ENCODE measurements around the gene EPC1.

The EPC1 gene

GRCh38 chr10:32326680-32327363 is 20.1 kb downstream of the EPC1 start:
- in situ Hi-C loops (cut with HindIII; ENCODE audit: low pct_ligation_motif_present, low sequenced_read_pairs) = no loop called here
- TF ChIP-seq CTCF (IDR thresholded peaks at IDR 0.05; ENCODE audit: low read depth, low read length, missing control alignments) = no peak
- Histone ChIP-seq H3K27ac (no peak overlapping the region), H3K36me3 (replicated peaks) (no peaks in the 10 kb centered on the region), H3K27me3 (replicated peaks) (no peaks in the 10 kb centered on the region), H3K4me3 (ENCODE audit: low read depth, low read length) (no peak overlapping the region)
- no peak for DNase-seq

- TF ChIP-seq CTCF (IDR thresholded peaks at IDR 0.05; ENCODE audit: low read depth, low read length, missing control alignments) = no peak
- no peak overlapping the region for H3K27ac ChIP-seq
Observed at GRCh38 chr10:32326119-32326518, 20.8 kb downstream of the EPC1 start.

GRCh38 chr10:32323051-32323450 is 23.9 kb downstream of the EPC1 start:
- Histone ChIP-seq H3K27ac (no peak overlapping the region), H3K27me3 (replicated peaks) (no peaks in the 10 kb centered on the region), H3K36me3 (replicated peaks) (no peaks in the 10 kb centered on the region), H3K4me3 (ENCODE audit: low read depth, low read length) (no peak overlapping the region)
- TF ChIP-seq CTCF (IDR thresholded peaks at IDR 0.05; ENCODE audit: low read depth, low read length, missing control alignments) = no peak
- DNase-seq = no peak
- in situ Hi-C loops (cut with HindIII; ENCODE audit: low pct_ligation_motif_present, low sequenced_read_pairs) = no loop called here

More at GRCh38 chr10:32326119-32326518, 20.8 kb downstream of the EPC1 start:
- H3K4me3 ChIP-seq (ENCODE audit: low read depth, low read length) = no peak overlapping the region
- in situ Hi-C loops (cut with HindIII; ENCODE audit: low pct_ligation_motif_present, low sequenced_read_pairs) = no loop called here
- H3K36me3 ChIP-seq (replicated peaks) = no peaks in the 10 kb centered on the region
- DNase-seq = no peak
- no peaks in the 10 kb centered on the region for H3K27me3 ChIP-seq (replicated peaks)

- no peaks in the 10 kb centered on the region for H3K36me3 ChIP-seq (replicated peaks)
- no peaks in the 10 kb centered on the region for H3K27me3 ChIP-seq (replicated peaks)
- in situ Hi-C loops (cut with HindIII; ENCODE audit: low pct_ligation_motif_present, low sequenced_read_pairs) = no loop called here
- TF ChIP-seq CTCF (IDR thresholded peaks at IDR 0.05; ENCODE audit: low read depth, low read length, missing control alignments) = no peak
- H3K4me3 ChIP-seq (ENCODE audit: low read depth, low read length) = no peak overlapping the region
- no peak for DNase-seq
- no peak overlapping the region for H3K27ac ChIP-seq
Observed at GRCh38 chr10:32321016-32321631, 25.8 kb downstream of the EPC1 start.

GRCh38 chr10:32318476-32318896 is 28.5 kb downstream of the EPC1 start:
- in situ Hi-C loops (cut with HindIII; ENCODE audit: low pct_ligation_motif_present, low sequenced_read_pairs) = no loop called here
- H3K27ac ChIP-seq = no peak overlapping the region
- no peaks in the 10 kb centered on the region for H3K36me3 ChIP-seq (replicated peaks)
- H3K27me3 ChIP-seq (replicated peaks) = no peaks in the 10 kb centered on the region
- TF ChIP-seq CTCF (IDR thresholded peaks at IDR 0.05; ENCODE audit: low read depth, low read length, missing control alignments) = no peak
- no peak for DNase-seq
- H3K4me3 ChIP-seq (ENCODE audit: low read depth, low read length) = no peak overlapping the region

All from brain microvascular endothelial cell (primary cell).